Pulmonary artery endothelial cell (primary cell): ENCODE measurements around the gene OBI1. TPM values are rescaled to one million over a fixed set of nuclear protein-coding genes. Genes with fewer than 3 reads are reported as not detected.

Experiments used
- DNase-seq: peaks from one replicate; pipeline ENCODE4 v3.0.0-alpha.2; 2011; ENCODE audit warnings: low read depth, low spot score
- total RNA-seq: library from RNA; depleted of rRNA; stranded (reverse); fragments of >200 nt; gene quantifications from 2 replicates; pipeline ENCODE4 v1.2.3, GENCODE V29; 2014

The OBI1 gene
- total RNA-seq, 1 donor from 2014 or later, result 29.1 TPM

- DNase-seq, result no peak
Observed at GRCh38 chr13:78587395-78587794, 71.6 kb downstream of the OBI1 start.

- DNase-seq, result no peak
Observed at GRCh38 chr13:78586706-78587105, 72.2 kb downstream of the OBI1 start.

- DNase-seq, result no peak
Observed at GRCh38 chr13:78576261-78576660, 82.7 kb downstream of the OBI1 start.

GRCh38 chr13:78572459-78572858, 86.5 kb downstream of the OBI1 start:
- DNase-seq, result no peak

- DNase-seq, result no peak
Observed at GRCh38 chr13:78569029-78569428, 89.9 kb downstream of the OBI1 start.

GRCh38 chr13:78566631-78567030, 92.3 kb downstream of the OBI1 start:
- DNase-seq, result no peak

Other genes with a start within 250 kb of the OBI1 start
- 0.25 and 2.6 TPM in 2 replicates for gene POU4F1, start 55.6 kb downstream of the OBI1 start, total RNA-seq